Astrocyte (in vitro differentiated cells and primary cell): ENCODE measurements around the gene HAND1. TPM values are rescaled to one million over a fixed set of nuclear protein-coding genes. Genes with fewer than 3 reads are reported as not detected.

Experiments used
- DNase-seq: peaks from one replicate; pipeline ENCODE4 v3.0.0-alpha.2; 2010; ENCODE audit warnings: low read depth
- FAIRE-seq: peaks from 2 replicates; lab custom pipeline; 2011; peaks lifted over from hg19 to GRCh38; lab: Jason Lieb, UNC
- H2AFZ ChIP-seq: 2 replicates; pipeline ENCODE4 v1.6.0; 2012; ENCODE audit warnings: low read depth, low read length, inconsistent platforms
- H3K27ac ChIP-seq: 2 replicates; pipeline ENCODE4 v1.5.1; 2011; ENCODE audit warnings: low read depth, low read length, inconsistent platforms
- H3K27me3 ChIP-seq: 2 replicates; pipeline ENCODE4 v1.6.0; 2011; ENCODE audit warnings: low read length, inconsistent platforms; ENCODE audit not compliant: insufficient read depth
- H3K36me3 ChIP-seq: 2 replicates; pipeline ENCODE4 v1.5.1; 2011; ENCODE audit warnings: low read length, inconsistent platforms; ENCODE audit not compliant: insufficient read depth
- H3K4me1 ChIP-seq: 2 replicates; pipeline ENCODE4 v1.5.1; 2011; ENCODE audit warnings: low read length, inconsistent platforms; ENCODE audit not compliant: insufficient read depth
- H3K4me2 ChIP-seq: 2 replicates; pipeline ENCODE4 v1.6.0; 2012; ENCODE audit warnings: low read length, inconsistent platforms
- H3K4me3 ChIP-seq: 2 replicates; pipeline ENCODE4 v1.5.1; 2011; ENCODE audit warnings: low read depth, mild to moderate bottlenecking, low read length, inconsistent platforms; ENCODE audit not compliant: insufficient read depth
- H3K79me2 ChIP-seq: 2 replicates; pipeline ENCODE4 v1.6.0; 2012; ENCODE audit warnings: mild to moderate bottlenecking, low read length, inconsistent platforms; ENCODE audit not compliant: insufficient read depth
- H3K9ac ChIP-seq: 2 replicates; pipeline ENCODE4 v1.6.0; 2012; ENCODE audit warnings: mild to moderate bottlenecking, low read length, inconsistent platforms
- H3K9me3 ChIP-seq: 2 replicates; pipeline ENCODE4 v1.5.1; 2012; ENCODE audit warnings: low read depth, mild to moderate bottlenecking, low read length, inconsistent platforms; ENCODE audit not compliant: insufficient read depth
- H4K20me1 ChIP-seq: 2 replicates; pipeline ENCODE4 v1.6.0; 2012; ENCODE audit warnings: low read length, inconsistent platforms; ENCODE audit not compliant: insufficient read depth
- H3K27ac Mint-ChIP-seq: one replicate; pipeline ENCODE4 v1.8.0; 2021; ENCODE audit warnings: mild to moderate bottlenecking, mixed read lengths; ENCODE audit not compliant: unreplicated experiment
- H3K27me3 Mint-ChIP-seq: one replicate; pipeline ENCODE4 v1.8.0; 2021; ENCODE audit warnings: low read depth, mixed read lengths; ENCODE audit not compliant: unreplicated experiment
- H3K36me3 Mint-ChIP-seq: one replicate; pipeline ENCODE4 v1.8.0; 2021; ENCODE audit warnings: low read depth, mixed read lengths; ENCODE audit not compliant: unreplicated experiment
- H3K4me1 Mint-ChIP-seq: one replicate; pipeline ENCODE4 v1.8.0; 2021; ENCODE audit warnings: low read depth, mixed read lengths; ENCODE audit not compliant: unreplicated experiment
- H3K4me3 Mint-ChIP-seq: one replicate; pipeline ENCODE4 v1.8.0; 2021; ENCODE audit warnings: mild to moderate bottlenecking, moderate library complexity, mixed read lengths; ENCODE audit not compliant: unreplicated experiment
- H3K9me3 Mint-ChIP-seq: one replicate; pipeline ENCODE4 v1.8.0; 2021; ENCODE audit warnings: mild to moderate bottlenecking, mixed read lengths; ENCODE audit not compliant: unreplicated experiment
- CTCF ChIP-seq: IDR thresholded peaks from 2 replicates; pipeline ENCODE4 v1.5.1; 2011; ENCODE audit warnings: low read depth, mild to moderate bottlenecking, inconsistent platforms, low read length, moderate library complexity; ENCODE audit not compliant: insufficient read depth
- EZH2 ChIP-seq: IDR thresholded peaks from 2 replicates; pipeline ENCODE4 v1.6.1; 2012; ENCODE audit warnings: mild to moderate bottlenecking, low read length, inconsistent platforms; ENCODE audit not compliant: insufficient read depth
- total RNA-seq: library from RNA; stranded (reverse); gene quantifications from 2 replicates; pipeline ENCODE4 v1.2.1, GENCODE V29; 2021

The HAND1 gene
- total RNA-seq, 1 donor from 2014 or later = not detected

DNA sequence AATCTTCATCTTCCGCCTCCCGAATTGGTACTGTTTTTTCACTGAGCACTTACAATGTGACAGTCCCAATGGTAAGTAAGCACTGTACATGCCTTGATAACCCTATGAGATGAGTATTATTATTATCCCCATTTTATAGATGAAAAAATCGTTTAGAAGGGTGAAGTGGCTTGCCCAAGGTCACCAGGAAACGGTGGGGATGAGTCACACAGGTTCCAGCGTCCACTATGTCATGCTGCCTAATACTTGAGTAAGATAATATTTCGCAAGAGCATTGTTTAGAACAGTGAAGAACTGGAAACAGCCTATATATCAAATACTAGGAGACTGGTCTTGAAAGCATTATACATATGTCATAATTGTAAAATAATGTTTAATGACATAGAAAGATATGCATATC lies 12.9 kb downstream of the HAND1 start:
- Mint-ChIP-seq H3K27me3 (peaks cover 45% of the 10 kb centered on the region), H3K4me1 (no peaks in the 10 kb centered on the region), H3K9me3 (no peaks in the 10 kb centered on the region), H3K36me3 (peaks cover 2% of the 10 kb centered on the region), H3K4me3 (no peak overlapping the region), H3K27ac (no peak overlapping the region)
- Histone ChIP-seq H3K9me3 (no peaks in the 10 kb centered on the region), H3K27me3 (peaks cover 19% of the 10 kb centered on the region), H3K4me1 (no peaks in the 10 kb centered on the region), H3K27ac (no peak overlapping the region), H2AFZ (no peak overlapping the region), H3K9ac (no peak overlapping the region), H3K4me2 (no peak overlapping the region), H4K20me1 (no peaks in the 10 kb centered on the region), H3K4me3 (no peak overlapping the region), H3K36me3 (no peaks in the 10 kb centered on the region), H3K79me2 (no peaks in the 10 kb centered on the region)
- TF ChIP-seq EZH2 (no peak), CTCF (no peak)
- FAIRE-seq (no peak), DNase-seq (no peak)

DNA sequence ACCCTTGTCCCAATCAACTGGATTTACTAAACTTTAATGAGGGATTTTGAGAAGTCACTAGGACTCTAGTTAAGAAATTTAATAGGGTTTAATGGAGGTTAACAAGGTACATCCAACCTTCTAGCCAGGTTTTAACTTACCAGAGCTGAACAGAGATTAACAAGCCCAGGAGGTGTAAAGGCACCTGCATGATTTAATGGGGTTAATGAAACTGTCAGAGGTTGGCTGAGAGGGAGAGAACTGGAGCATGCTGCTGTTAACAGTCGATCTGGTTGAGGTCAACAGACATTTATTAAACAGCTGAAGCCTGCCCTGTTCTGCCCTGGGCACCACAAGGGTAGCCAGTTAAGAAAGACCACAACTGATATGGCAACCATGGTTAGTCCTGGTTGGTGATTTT lies 13.6 kb downstream of the HAND1 start:
- FAIRE-seq = no peak
- no peak for TF ChIP-seq CTCF
- no peak for TF ChIP-seq EZH2
- Histone ChIP-seq H3K79me2 (no peaks in the 10 kb centered on the region), H3K4me3 (no peak overlapping the region), H3K4me2 (no peak overlapping the region), H3K4me1 (no peaks in the 10 kb centered on the region), H4K20me1 (no peaks in the 10 kb centered on the region), H3K9ac (no peak overlapping the region), H3K36me3 (no peaks in the 10 kb centered on the region), H3K27me3 (peaks cover 12% of the 10 kb centered on the region), H3K9me3 (no peaks in the 10 kb centered on the region), H2AFZ (no peak overlapping the region), H3K27ac (no peak overlapping the region)
- Mint-ChIP-seq H3K9me3 (no peaks in the 10 kb centered on the region), H3K27ac (no peak overlapping the region), H3K4me3 (no peak overlapping the region), H3K36me3 (peaks cover 2% of the 10 kb centered on the region), H3K27me3 (peaks cover 40% of the 10 kb centered on the region), H3K4me1 (no peaks in the 10 kb centered on the region)
- no peak for DNase-seq

DNA sequence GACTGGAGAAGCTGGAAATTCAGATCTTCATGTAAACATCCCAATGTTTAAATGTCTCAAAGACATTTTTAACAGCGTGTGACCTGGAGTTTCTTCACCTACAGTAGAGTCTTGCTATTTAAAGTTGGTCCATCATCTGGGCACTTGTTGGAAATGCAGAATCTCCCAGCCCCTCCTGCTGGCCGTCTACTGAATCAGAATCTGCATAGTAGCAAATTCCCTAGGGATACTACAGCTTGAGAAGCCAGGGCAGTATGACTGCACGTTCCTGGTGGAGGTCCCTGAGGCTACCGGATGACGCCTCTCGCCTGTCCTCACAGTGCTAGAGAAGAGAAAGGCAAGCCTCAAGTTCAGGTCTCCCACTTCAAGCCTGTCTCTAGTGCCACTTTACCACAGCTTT lies 16.5 kb downstream of the HAND1 start:
- Mint-ChIP-seq H3K4me3 (no peak overlapping the region), H3K9me3 (no peaks in the 10 kb centered on the region), H3K27me3 (peaks cover 16% of the 10 kb centered on the region), H3K36me3 (peaks cover 9% of the 10 kb centered on the region), H3K27ac (no peak overlapping the region), H3K4me1 (no peaks in the 10 kb centered on the region)
- Histone ChIP-seq H3K27ac (no peak overlapping the region), H2AFZ (no peak overlapping the region), H3K4me2 (no peak overlapping the region), H3K79me2 (no peaks in the 10 kb centered on the region), H3K9ac (no peak overlapping the region), H3K4me1 (no peaks in the 10 kb centered on the region), H3K36me3 (peaks cover 4% of the 10 kb centered on the region), H3K27me3 (peaks cover 6% of the 10 kb centered on the region), H3K9me3 (no peaks in the 10 kb centered on the region), H4K20me1 (no peaks in the 10 kb centered on the region), H3K4me3 (no peak overlapping the region)
- no peak for TF ChIP-seq EZH2
- peak; percentile 32 for TF ChIP-seq CTCF
- FAIRE-seq (no peak), DNase-seq (no peak)
